Tibial nerve (tissue), 4 donors: ENCODE data around the gene CEBPG. TPM values are rescaled to one million over a fixed set of nuclear protein-coding genes. Genes with fewer than 3 reads are reported as not detected.

Experiments
- DNase-seq, 2 donors: peaks; one replicate each; pipeline ENCODE4 v3.0.0-alpha.2; 2019; ENCODE audit warnings: low spot score in 2 of 2
- H3K27ac ChIP-seq, 4 donors: fragments of 200-600 bp; sonication (generic) in 3 of 4; one replicate each; pipeline ENCODE4 v1.5.1; 2017 to 2019; ENCODE audit warnings: mild to moderate bottlenecking in 1 of 4
- H3K27me3 ChIP-seq, 2 donors: fragments of 200-600 bp; sonication (generic) in 1 of 2; one replicate each; pipeline versions ENCODE4 v1.5.1 to v1.6.0; 2017 to 2019
- H3K36me3 ChIP-seq, 3 donors: fragments of 200-600 bp; sonication (generic); one replicate each; pipeline ENCODE4 v1.5.1; 2018 to 2019
- H3K4me1 ChIP-seq, 4 donors: fragments of 200-600 bp; sonication (generic) in 3 of 4; one replicate each; pipeline ENCODE4 v1.5.1; 2017 to 2019
- H3K4me3 ChIP-seq, 4 donors: fragments of 200-600 bp; sonication (generic) in 3 of 4; one replicate each; pipeline ENCODE4 v1.5.1; 2017 to 2019; ENCODE audit warnings: mild to moderate bottlenecking in 1 of 4, moderate library complexity in 1 of 4
- H3K9me3 ChIP-seq, 4 donors: fragments of 200-600 bp; sonication (generic) in 3 of 4; one replicate each; pipeline ENCODE4 v1.5.1; 2017 to 2019
- CTCF ChIP-seq, 5 experiments: fragments of 200-600 bp in 3 of 5; fragments of 450-650 bp in 2 of 5; sonication (generic) in 3 of 5; IDR thresholded peaks; one replicate each; pipeline ENCODE4 v1.5.1; 2016 to 2019; ENCODE audit warnings: antibody characterized with exemption in 5 of 5, mild to moderate bottlenecking in 3 of 5, moderate library complexity in 2 of 5
- EP300 ChIP-seq, 2 donors: sonication (generic); formaldehyde crosslinking; IDR thresholded peaks; one replicate each; pipeline ENCODE4 v1.6.1; 2017; ENCODE audit warnings: antibody characterized with exemption in 2 of 2, mild to moderate bottlenecking in 1 of 2
- POLR2A ChIP-seq, 2 donors: fragments of 450-650 bp; IDR thresholded peaks; one replicate each; pipeline ENCODE4 v1.6.1; 2017; ENCODE audit warnings: antibody characterized with exemption in 2 of 2, mild to moderate bottlenecking in 2 of 2, moderate library complexity in 2 of 2
- WGBS, 2 donors: methylation state at CpG; one replicate each; pipeline ENCODE4 v1.1.5; 2018; 5-methylcytosine and 5-hydroxymethylcytosine counted together
- total RNA-seq, 4 donors: library from RNA; depleted of rRNA; stranded (reverse); fragments of >200 nt; gene quantifications; one replicate each; pipeline ENCODE4 v1.1.0, GENCODE V29; 2016

The CEBPG gene
- total RNA-seq, 4 donors from 2014 or later = 15.5 to 18.6 (median 16.7) TPM

- no peak for DNase-seq
- TF ChIP-seq POLR2A (IDR thresholded peaks at IDR 0.05) (no peak), EP300 (IDR thresholded peaks at IDR 0.05) (no peak), CTCF (IDR thresholded peaks at IDR 0.05) (no peak)
- peak overlapping the region in 3 of 4 donors; percentile 21 to 97 (median 53) for H3K27ac ChIP-seq
These were observed 2.3 kb downstream of the CEBPG start for GRCh38 chr19:33375837-33376159.

GRCh38 chr19:33376423-33376822 lies 2.9 kb downstream of the CEBPG start:
- TF ChIP-seq EP300 (IDR thresholded peaks at IDR 0.05) (peak in 1 of 2 donors; percentile 48), CTCF (IDR thresholded peaks at IDR 0.05) (no peak)
- peak overlapping the region in 2 of 4 donors; percentile 53 to 97 for H3K27ac ChIP-seq
- H3K4me3 ChIP-seq = no peak overlapping the region
- 76 to 78% methylated on average over 2 of the region's 2 CpGs for WGBS, 2 donors
- no peaks in the 10 kb centered on the region for H3K9me3 ChIP-seq
- DNase-seq = peak; percentile 56 to 71
- H3K27me3 ChIP-seq = no peaks in the 10 kb centered on the region
- H3K36me3 ChIP-seq = peaks cover 0 to 17% (median 0%) of the 10 kb centered on the region in 3 donors
- peaks cover 0 to 56% (median 28%) of the 10 kb centered on the region in 4 donors for H3K4me1 ChIP-seq

More at GRCh38 chr19:33375837-33376159, 2.3 kb downstream of the CEBPG start:
- Histone ChIP-seq H3K4me3 (no peak overlapping the region), H3K4me1 (peaks cover 0 to 56% (median 28%) of the 10 kb centered on the region in 4 donors), H3K9me3 (no peaks in the 10 kb centered on the region), H3K27me3 (no peaks in the 10 kb centered on the region), H3K36me3 (peaks cover 0 to 13% (median 0%) of the 10 kb centered on the region in 3 donors)
- 86 to 89% methylated on average over 1 of the region's 1 CpG for WGBS, 2 donors

DNA sequence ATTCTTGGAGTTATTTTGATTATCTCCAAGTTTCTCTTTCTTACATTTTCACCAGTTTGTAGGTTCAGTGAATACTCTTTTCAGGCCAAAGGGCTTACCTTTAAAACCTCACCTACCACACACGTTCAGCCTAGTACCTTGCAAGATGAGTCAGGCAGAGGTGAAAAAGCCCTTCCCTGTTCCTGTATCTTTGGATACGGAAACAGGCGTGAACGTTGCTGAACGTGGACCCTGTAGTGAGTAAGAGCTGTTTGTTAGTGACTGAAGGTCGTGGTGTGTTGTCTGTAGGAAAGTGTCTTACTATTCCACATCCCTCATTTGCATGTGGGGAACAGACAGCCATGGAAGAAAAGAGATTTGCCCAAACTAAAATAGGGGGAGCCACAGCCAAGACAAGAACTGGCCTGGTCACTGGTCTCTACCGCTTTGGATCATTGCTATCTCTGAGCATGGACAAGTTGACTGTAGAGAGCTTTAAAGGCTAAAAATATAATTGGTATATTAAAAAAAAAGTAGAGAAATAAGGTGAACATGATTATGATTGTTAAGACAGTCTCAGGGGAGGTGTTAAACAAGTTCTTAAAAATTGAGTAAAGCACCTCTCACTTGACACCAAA lies 3.5 kb downstream of the CEBPG start:
- no peak for DNase-seq
- H3K4me1 ChIP-seq = peaks cover 0 to 57% (median 28%) of the 10 kb centered on the region in 4 donors
- peak overlapping the region in 2 of 4 donors; percentile 53 to 97 for H3K27ac ChIP-seq
- no peaks in the 10 kb centered on the region for H3K9me3 ChIP-seq
- WGBS, 2 donors = 78 to 82% methylated on average over 7 of the region's 7 CpGs
- no peak overlapping the region for H3K4me3 ChIP-seq
- peaks cover 0 to 18% (median 0%) of the 10 kb centered on the region in 3 donors for H3K36me3 ChIP-seq
- no peak for TF ChIP-seq EP300 (IDR thresholded peaks at IDR 0.05)
- TF ChIP-seq CTCF (IDR thresholded peaks at IDR 0.05) = no peak
- TF ChIP-seq POLR2A (IDR thresholded peaks at IDR 0.05) = no peak
- no peaks in the 10 kb centered on the region for H3K27me3 ChIP-seq

GRCh38 chr19:33377586-33378475 lies 4.3 kb downstream of the CEBPG start:
- H3K27me3 ChIP-seq = no peaks in the 10 kb centered on the region
- TF ChIP-seq POLR2A (IDR thresholded peaks at IDR 0.05) (no peak), EP300 (IDR thresholded peaks at IDR 0.05) (no peak), CTCF (IDR thresholded peaks at IDR 0.05) (no peak)
- H3K36me3 ChIP-seq = peaks cover 0 to 18% (median 0%) of the 10 kb centered on the region in 3 donors
- no peak overlapping the region for H3K4me3 ChIP-seq
- no peaks in the 10 kb centered on the region for H3K9me3 ChIP-seq
- 74 to 76% methylated on average over 12 of the region's 12 CpGs for WGBS, 2 donors
- no peak for DNase-seq
- H3K27ac ChIP-seq = peak overlapping the region in 3 of 4 donors; percentile 13 to 47 (median 34)
- peaks cover 0 to 61% (median 28%) of the 10 kb centered on the region in 4 donors for H3K4me1 ChIP-seq
